ENCODE measurements around the gene CLEC4E. TPM values are rescaled to one million over a fixed set of nuclear protein-coding genes. Genes with fewer than 3 reads are reported as not detected.

The CLEC4E gene
- total RNA-seq, 1 donor from 2014 or later, result 1.2 TPM

GRCh38 chr12:8549381-8549780 lies 8.7 kb upstream of the CLEC4E start:
- Mint-ChIP-seq H3K36me3 (ENCODE audit: low read depth, unreplicated experiment) (no peaks in the 10 kb centered on the region), H3K27ac (ENCODE audit: unreplicated experiment) (no peak overlapping the region), H3K4me1 (ENCODE audit: unreplicated experiment) (no peaks in the 10 kb centered on the region), H3K4me3 (ENCODE audit: unreplicated experiment) (no peak overlapping the region), H3K27me3 (ENCODE audit: unreplicated experiment) (no peaks in the 10 kb centered on the region), H3K9me3 (ENCODE audit: unreplicated experiment) (no peaks in the 10 kb centered on the region)
- TF ChIP-seq CTCF (IDR thresholded peaks at IDR 0.05; ENCODE audit: unreplicated experiment), result no peak
- no peak for DNase-seq (ENCODE audit: low spot score)

GRCh38 chr12:8548192-8548591 lies 7.5 kb upstream of the CLEC4E start:
- H3K27me3 Mint-ChIP-seq (ENCODE audit: unreplicated experiment), result no peaks in the 10 kb centered on the region
- H3K27ac Mint-ChIP-seq (ENCODE audit: unreplicated experiment), result no peak overlapping the region
- H3K9me3 Mint-ChIP-seq (ENCODE audit: unreplicated experiment), result no peaks in the 10 kb centered on the region
- no peak overlapping the region for H3K4me3 Mint-ChIP-seq (ENCODE audit: unreplicated experiment)
- DNase-seq (ENCODE audit: low spot score), result no peak
- H3K36me3 Mint-ChIP-seq (ENCODE audit: low read depth, unreplicated experiment), result no peaks in the 10 kb centered on the region
- TF ChIP-seq CTCF (IDR thresholded peaks at IDR 0.05; ENCODE audit: unreplicated experiment), result no peak
- no peaks in the 10 kb centered on the region for H3K4me1 Mint-ChIP-seq (ENCODE audit: unreplicated experiment)

GRCh38 chr12:8547645-8548044 lies 6.9 kb upstream of the CLEC4E start:
- Mint-ChIP-seq H3K4me3 (ENCODE audit: unreplicated experiment) (no peak overlapping the region), H3K4me1 (ENCODE audit: unreplicated experiment) (no peaks in the 10 kb centered on the region), H3K27ac (ENCODE audit: unreplicated experiment) (no peak overlapping the region), H3K27me3 (ENCODE audit: unreplicated experiment) (no peaks in the 10 kb centered on the region), H3K36me3 (ENCODE audit: low read depth, unreplicated experiment) (no peaks in the 10 kb centered on the region), H3K9me3 (ENCODE audit: unreplicated experiment) (no peaks in the 10 kb centered on the region)
- no peak for TF ChIP-seq CTCF (IDR thresholded peaks at IDR 0.05; ENCODE audit: unreplicated experiment)
- no peak for DNase-seq (ENCODE audit: low spot score)

GRCh38 chr12:8546591-8546990 lies 5.9 kb upstream of the CLEC4E start:
- no peak for DNase-seq (ENCODE audit: low spot score)

GRCh38 chr12:8544295-8544694 lies 3.6 kb upstream of the CLEC4E start:
- DNase-seq (ENCODE audit: low spot score), result peak; percentile 84
- Mint-ChIP-seq H3K36me3 (ENCODE audit: low read depth, unreplicated experiment) (no peaks in the 10 kb centered on the region), H3K27me3 (ENCODE audit: unreplicated experiment) (no peaks in the 10 kb centered on the region), H3K9me3 (ENCODE audit: unreplicated experiment) (no peaks in the 10 kb centered on the region), H3K27ac (ENCODE audit: unreplicated experiment) (no peak overlapping the region), H3K4me3 (ENCODE audit: unreplicated experiment) (no peak overlapping the region), H3K4me1 (ENCODE audit: unreplicated experiment) (peaks cover 12% of the 10 kb centered on the region)
- TF ChIP-seq CTCF (IDR thresholded peaks at IDR 0.05; ENCODE audit: unreplicated experiment), result peak; percentile 99

More at GRCh38 chr12:8546591-8546990, 5.9 kb upstream of the CLEC4E start:
- Mint-ChIP-seq H3K27ac (ENCODE audit: unreplicated experiment) (no peak overlapping the region), H3K27me3 (ENCODE audit: unreplicated experiment) (no peaks in the 10 kb centered on the region), H3K4me3 (ENCODE audit: unreplicated experiment) (no peak overlapping the region), H3K9me3 (ENCODE audit: unreplicated experiment) (no peaks in the 10 kb centered on the region), H3K36me3 (ENCODE audit: low read depth, unreplicated experiment) (no peaks in the 10 kb centered on the region), H3K4me1 (ENCODE audit: unreplicated experiment) (no peaks in the 10 kb centered on the region)
- TF ChIP-seq CTCF (IDR thresholded peaks at IDR 0.05; ENCODE audit: unreplicated experiment), result no peak
